Tibial nerve (tissue), 4 donors: ENCODE data around the gene BCAT1. TPM values are rescaled to one million over a fixed set of nuclear protein-coding genes. Genes with fewer than 3 reads are reported as not detected.

ENCODE experiments used
- DNase-seq, 2 donors: peaks; one replicate each; pipeline ENCODE4 v3.0.0-alpha.2; 2019; ENCODE audit warnings: low spot score in 2 of 2
- H3K27ac ChIP-seq, 4 donors: fragments of 200-600 bp; sonication (generic) in 3 of 4; one replicate each; pipeline ENCODE4 v1.5.1; 2017 to 2019; ENCODE audit warnings: mild to moderate bottlenecking in 1 of 4
- H3K27me3 ChIP-seq, 2 donors: fragments of 200-600 bp; sonication (generic) in 1 of 2; one replicate each; pipeline versions ENCODE4 v1.5.1 to v1.6.0; 2017 to 2019
- H3K36me3 ChIP-seq, 3 donors: fragments of 200-600 bp; sonication (generic); one replicate each; pipeline ENCODE4 v1.5.1; 2018 to 2019
- H3K4me1 ChIP-seq, 4 donors: fragments of 200-600 bp; sonication (generic) in 3 of 4; one replicate each; pipeline ENCODE4 v1.5.1; 2017 to 2019
- H3K4me3 ChIP-seq, 4 donors: fragments of 200-600 bp; sonication (generic) in 3 of 4; one replicate each; pipeline ENCODE4 v1.5.1; 2017 to 2019; ENCODE audit warnings: mild to moderate bottlenecking in 1 of 4, moderate library complexity in 1 of 4
- H3K9me3 ChIP-seq, 4 donors: fragments of 200-600 bp; sonication (generic) in 3 of 4; one replicate each; pipeline ENCODE4 v1.5.1; 2017 to 2019
- CTCF ChIP-seq, 5 experiments: fragments of 200-600 bp in 3 of 5; fragments of 450-650 bp in 2 of 5; sonication (generic) in 3 of 5; IDR thresholded peaks; one replicate each; pipeline ENCODE4 v1.5.1; 2016 to 2019; ENCODE audit warnings: antibody characterized with exemption in 5 of 5, mild to moderate bottlenecking in 3 of 5, moderate library complexity in 2 of 5
- EP300 ChIP-seq, 2 donors: sonication (generic); formaldehyde crosslinking; IDR thresholded peaks; one replicate each; pipeline ENCODE4 v1.6.1; 2017; ENCODE audit warnings: antibody characterized with exemption in 2 of 2, mild to moderate bottlenecking in 1 of 2
- POLR2A ChIP-seq, 2 donors: fragments of 450-650 bp; IDR thresholded peaks; one replicate each; pipeline ENCODE4 v1.6.1; 2017; ENCODE audit warnings: antibody characterized with exemption in 2 of 2, mild to moderate bottlenecking in 2 of 2, moderate library complexity in 2 of 2
- WGBS, 2 donors: methylation state at CpG; one replicate each; pipeline ENCODE4 v1.1.5; 2018; 5-methylcytosine and 5-hydroxymethylcytosine counted together
- total RNA-seq, 4 donors: library from RNA; depleted of rRNA; stranded (reverse); fragments of >200 nt; gene quantifications; one replicate each; pipeline ENCODE4 v1.1.0, GENCODE V29; 2016

The BCAT1 gene
- total RNA-seq, 4 donors from 2014 or later: 17.8 to 41.1 (median 35.0) TPM

- DNase-seq: no peak
- 90 to 97% methylated on average over 3 of the region's 3 CpGs for WGBS, 2 donors
- no peaks in the 10 kb centered on the region for H3K27me3 ChIP-seq
- H3K9me3 ChIP-seq: no peaks in the 10 kb centered on the region
- no peaks in the 10 kb centered on the region for H3K36me3 ChIP-seq
- peaks cover 0 to 24% (median 8%) of the 10 kb centered on the region in 4 donors for H3K4me1 ChIP-seq
- no peak for TF ChIP-seq EP300 (IDR thresholded peaks at IDR 0.05)
- no peak for TF ChIP-seq POLR2A (IDR thresholded peaks at IDR 0.05)
- no peak for TF ChIP-seq CTCF (IDR thresholded peaks at IDR 0.05)
- H3K4me3 ChIP-seq: no peak overlapping the region
- no peak overlapping the region for H3K27ac ChIP-seq
Measured at GRCh38 chr12:24833513-24833912, 115.4 kb downstream of the BCAT1 start.

GRCh38 chr12:24823808-24824515 is 124.9 kb downstream of the BCAT1 start:
- TF ChIP-seq POLR2A (IDR thresholded peaks at IDR 0.05): no peak
- no peak for TF ChIP-seq EP300 (IDR thresholded peaks at IDR 0.05)
- TF ChIP-seq CTCF (IDR thresholded peaks at IDR 0.05): no peak
- Histone ChIP-seq H3K9me3 (no peaks in the 10 kb centered on the region), H3K4me3 (no peak overlapping the region), H3K27ac (no peak overlapping the region), H3K36me3 (no peaks in the 10 kb centered on the region), H3K27me3 (no peaks in the 10 kb centered on the region), H3K4me1 (peaks cover 0 to 22% (median 0%) of the 10 kb centered on the region in 4 donors)
- WGBS, 2 donors: 71 to 83% methylated on average over 5 of the region's 5 CpGs
- DNase-seq: no peak

- TF ChIP-seq EP300 (IDR thresholded peaks at IDR 0.05) (peak in 1 of 2 donors; percentile 45), CTCF (IDR thresholded peaks at IDR 0.05) (no peak)
- WGBS, 2 donors: 55 to 56% methylated on average over 5 of the region's 5 CpGs
Measured at GRCh38 chr12:24822121-24822899, 126.6 kb downstream of the BCAT1 start.

GRCh38 chr12:24821691-24822090 is 127.2 kb downstream of the BCAT1 start:
- Histone ChIP-seq H3K27ac (peak overlapping the region in 2 of 4 donors; percentile 32 to 49), H3K27me3 (no peaks in the 10 kb centered on the region), H3K4me3 (no peak overlapping the region), H3K36me3 (no peaks in the 10 kb centered on the region), H3K4me1 (peaks cover 0 to 22% (median 0%) of the 10 kb centered on the region in 4 donors), H3K9me3 (no peaks in the 10 kb centered on the region)
- WGBS, 2 donors: 50 to 60% methylated on average over 3 of the region's 3 CpGs
- DNase-seq: no peak
- TF ChIP-seq POLR2A (IDR thresholded peaks at IDR 0.05): no peak
- no peak for TF ChIP-seq EP300 (IDR thresholded peaks at IDR 0.05)
- TF ChIP-seq CTCF (IDR thresholded peaks at IDR 0.05): no peak

More at GRCh38 chr12:24822121-24822899, 126.6 kb downstream of the BCAT1 start:
- peak overlapping the region in 2 of 4 donors; percentile 32 to 49 for H3K27ac ChIP-seq
- no peaks in the 10 kb centered on the region for H3K36me3 ChIP-seq
- no peaks in the 10 kb centered on the region for H3K27me3 ChIP-seq
- no peak overlapping the region for H3K4me3 ChIP-seq
- H3K9me3 ChIP-seq: no peaks in the 10 kb centered on the region
- no peak for DNase-seq
- H3K4me1 ChIP-seq: peaks cover 0 to 22% (median 0%) of the 10 kb centered on the region in 4 donors

GRCh38 chr12:24820872-24821271 is 128.0 kb downstream of the BCAT1 start:
- whole genome bisulfite sequencing, 2 donors: 67 to 73% methylated on average over 5 of the region's 5 CpGs
- peak in 1 of 2 donors; percentile 26 for DNase-seq
- no peaks in the 10 kb centered on the region for H3K9me3 ChIP-seq
- H3K4me3 ChIP-seq: no peak overlapping the region
- peak in 1 of 2 donors; percentile 15 for TF ChIP-seq EP300 (IDR thresholded peaks at IDR 0.05)
- no peak for TF ChIP-seq POLR2A (IDR thresholded peaks at IDR 0.05)
- no peaks in the 10 kb centered on the region for H3K27me3 ChIP-seq
- peaks cover 0 to 22% (median 0%) of the 10 kb centered on the region in 4 donors for H3K4me1 ChIP-seq
- H3K36me3 ChIP-seq: no peaks in the 10 kb centered on the region
- H3K27ac ChIP-seq: no peak overlapping the region
